DND-41 (cell line): Measurements from ENCODE around the gene IQCF2.

ENCODE experiments used
- ATAC-seq: fragments of 200-7000 bp; cut with Tn5 transposase; 3 replicates; pipeline ENCODE4 v1.9.1; 2021; ENCODE audit warnings: low read depth; ENCODE audit not compliant: insufficient read depth
- DNase-seq: peaks from one replicate; pipeline ENCODE4 v3.0.0-alpha.2; 2020
- H2AFZ ChIP-seq: 2 replicates; pipeline ENCODE4 v1.6.0; 2012; ENCODE audit warnings: low read depth, low read length
- H3K27ac ChIP-seq: 2 replicates; pipeline ENCODE4 v1.5.1; 2012; ENCODE audit warnings: low read length, inconsistent platforms
- H3K27me3 ChIP-seq: fragments of 200-600 bp; sonication (generic); 2 replicates; pipeline ENCODE4 v1.6.0; 2012; ENCODE audit warnings: low read length, mild to moderate bottlenecking, inconsistent platforms; ENCODE audit not compliant: insufficient read depth, poor library complexity
- H3K36me3 ChIP-seq: 2 replicates; pipeline ENCODE4 v1.5.1; 2012; ENCODE audit warnings: low read length, inconsistent platforms; ENCODE audit not compliant: insufficient read depth
- H3K4me1 ChIP-seq: 2 replicates; pipeline ENCODE4 v1.5.1; 2012; ENCODE audit warnings: mild to moderate bottlenecking, low read length; ENCODE audit not compliant: insufficient read depth
- H3K4me2 ChIP-seq: 2 replicates; pipeline ENCODE4 v1.6.0; 2012; ENCODE audit warnings: mild to moderate bottlenecking, moderate library complexity, low read length, inconsistent platforms; ENCODE audit not compliant: insufficient read depth
- H3K4me3 ChIP-seq, 2 experiments: fragments of 200-600 bp in 1 of 2; shearing (Covaris generic) in 1 of 2; 2 replicates each; pipeline ENCODE4 v1.5.1; 2012 to 2016; ENCODE audit warnings: inconsistent platforms in 2 of 2, low read length in 2 of 2, mild to moderate bottlenecking in 2 of 2, low read depth in 1 of 2, moderate library complexity in 1 of 2
- H3K79me2 ChIP-seq: 2 replicates; pipeline ENCODE4 v1.6.0; 2012; ENCODE audit warnings: low read length, inconsistent platforms; ENCODE audit not compliant: insufficient read depth
- H3K9ac ChIP-seq: 2 replicates; pipeline ENCODE4 v1.6.0; 2012; ENCODE audit warnings: low read depth, mild to moderate bottlenecking, inconsistent platforms, low read length, moderate library complexity
- H3K9me3 ChIP-seq: 2 replicates; pipeline ENCODE4 v1.5.1; 2012; ENCODE audit warnings: low read length, moderate library complexity, mild to moderate bottlenecking, inconsistent platforms; ENCODE audit not compliant: insufficient read depth, severe bottlenecking
- H4K20me1 ChIP-seq: 2 replicates; pipeline ENCODE4 v1.6.0; 2012; ENCODE audit warnings: low read length; ENCODE audit not compliant: insufficient read depth
- CTCF ChIP-seq: IDR thresholded peaks from 2 replicates; pipeline ENCODE4 v1.5.1; 2012; ENCODE audit warnings: borderline replicate concordance, low read length, moderate library complexity, mild to moderate bottlenecking; ENCODE audit not compliant: poor library complexity, severe bottlenecking; ENCODE audit errors: extremely low read depth
- EZH2 ChIP-seq: IDR thresholded peaks from 3 replicates; pipeline ENCODE4 v1.6.1; 2012; ENCODE audit warnings: borderline replicate concordance, low read depth, mild to moderate bottlenecking, moderate library complexity, low read length, inconsistent platforms; ENCODE audit not compliant: severe bottlenecking

IQCF2 gene

GRCh38 chr3:51869304-51869703, 7.9 kb downstream of the IQCF2 start:
- Histone ChIP-seq H3K27ac (no peak overlapping the region), H4K20me1 (no peaks in the 10 kb centered on the region), H3K79me2 (no peaks in the 10 kb centered on the region), H3K36me3 (no peaks in the 10 kb centered on the region), H3K4me1 (no peaks in the 10 kb centered on the region), H3K4me2 (no peak overlapping the region), H2AFZ (no peak overlapping the region), H3K4me3 (no peak overlapping the region), H3K27me3 (no peaks in the 10 kb centered on the region), H3K9ac (no peak overlapping the region), H3K9me3 (no peaks in the 10 kb centered on the region)
- TF ChIP-seq CTCF, result no peak
- TF ChIP-seq EZH2, result no peak
- no peak for ATAC-seq
- DNase-seq, result no peak

GRCh38 chr3:51873253-51873766, 11.9 kb downstream of the IQCF2 start:
- Histone ChIP-seq H3K27ac (no peak overlapping the region), H4K20me1 (no peaks in the 10 kb centered on the region), H3K27me3 (no peaks in the 10 kb centered on the region), H3K9me3 (no peaks in the 10 kb centered on the region), H3K79me2 (no peaks in the 10 kb centered on the region), H2AFZ (no peak overlapping the region), H3K4me3 (no peak overlapping the region), H3K36me3 (no peaks in the 10 kb centered on the region), H3K4me1 (no peaks in the 10 kb centered on the region), H3K9ac (no peak overlapping the region), H3K4me2 (no peak overlapping the region)
- TF ChIP-seq CTCF, result no peak
- TF ChIP-seq EZH2, result no peak
- no peak for ATAC-seq
- no peak for DNase-seq

GRCh38 chr3:51873876-51874275, 12.5 kb downstream of the IQCF2 start:
- no peak overlapping the region for H2AFZ ChIP-seq
- no peaks in the 10 kb centered on the region for H3K27me3 ChIP-seq
- H3K4me3 ChIP-seq, result no peak overlapping the region
- no peak overlapping the region for H3K27ac ChIP-seq
- no peak for DNase-seq
- no peaks in the 10 kb centered on the region for H3K9me3 ChIP-seq
- no peaks in the 10 kb centered on the region for H3K79me2 ChIP-seq
- no peaks in the 10 kb centered on the region for H4K20me1 ChIP-seq
- no peak overlapping the region for H3K9ac ChIP-seq
- no peaks in the 10 kb centered on the region for H3K36me3 ChIP-seq
- H3K4me2 ChIP-seq, result no peak overlapping the region
- no peak for ATAC-seq
- no peaks in the 10 kb centered on the region for H3K4me1 ChIP-seq
- TF ChIP-seq CTCF (no peak), EZH2 (no peak)

GRCh38 chr3:51874411-51874810, 13.0 kb downstream of the IQCF2 start:
- no peaks in the 10 kb centered on the region for H4K20me1 ChIP-seq
- H3K27ac ChIP-seq, result no peak overlapping the region
- H3K4me3 ChIP-seq, result no peak overlapping the region
- TF ChIP-seq EZH2 (no peak), CTCF (no peak)
- no peaks in the 10 kb centered on the region for H3K36me3 ChIP-seq
- no peaks in the 10 kb centered on the region for H3K27me3 ChIP-seq
- no peaks in the 10 kb centered on the region for H3K4me1 ChIP-seq
- H3K4me2 ChIP-seq, result no peak overlapping the region
- DNase-seq (no peak), ATAC-seq (no peak)
- H2AFZ ChIP-seq, result no peak overlapping the region
- no peaks in the 10 kb centered on the region for H3K9me3 ChIP-seq
- H3K79me2 ChIP-seq, result no peaks in the 10 kb centered on the region
- H3K9ac ChIP-seq, result no peak overlapping the region
